RPMI7951 (cell line): Measurements from ENCODE around the gene SELENOT. TPM values are rescaled to one million over a fixed set of nuclear protein-coding genes. Genes with fewer than 3 reads are reported as not detected.

ENCODE experiments used
- DNase-seq: peaks from one replicate; pipeline ENCODE4 v3.0.0-alpha.2; 2012; ENCODE audit warnings: low read depth
- total RNA-seq: library from RNA; depleted of rRNA; stranded (reverse); fragments of >200 nt; shearing (Covaris generic); gene quantifications from 2 replicates; pipeline ENCODE4 v1.2.3, GENCODE V29; 2014; rRNA removed

The SELENOT gene, protein sequence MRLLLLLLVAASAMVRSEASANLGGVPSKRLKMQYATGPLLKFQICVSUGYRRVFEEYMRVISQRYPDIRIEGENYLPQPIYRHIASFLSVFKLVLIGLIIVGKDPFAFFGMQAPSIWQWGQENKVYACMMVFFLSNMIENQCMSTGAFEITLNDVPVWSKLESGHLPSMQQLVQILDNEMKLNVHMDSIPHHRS
- total RNA-seq, result 129 and 152 TPM in 2 replicates

DNA sequence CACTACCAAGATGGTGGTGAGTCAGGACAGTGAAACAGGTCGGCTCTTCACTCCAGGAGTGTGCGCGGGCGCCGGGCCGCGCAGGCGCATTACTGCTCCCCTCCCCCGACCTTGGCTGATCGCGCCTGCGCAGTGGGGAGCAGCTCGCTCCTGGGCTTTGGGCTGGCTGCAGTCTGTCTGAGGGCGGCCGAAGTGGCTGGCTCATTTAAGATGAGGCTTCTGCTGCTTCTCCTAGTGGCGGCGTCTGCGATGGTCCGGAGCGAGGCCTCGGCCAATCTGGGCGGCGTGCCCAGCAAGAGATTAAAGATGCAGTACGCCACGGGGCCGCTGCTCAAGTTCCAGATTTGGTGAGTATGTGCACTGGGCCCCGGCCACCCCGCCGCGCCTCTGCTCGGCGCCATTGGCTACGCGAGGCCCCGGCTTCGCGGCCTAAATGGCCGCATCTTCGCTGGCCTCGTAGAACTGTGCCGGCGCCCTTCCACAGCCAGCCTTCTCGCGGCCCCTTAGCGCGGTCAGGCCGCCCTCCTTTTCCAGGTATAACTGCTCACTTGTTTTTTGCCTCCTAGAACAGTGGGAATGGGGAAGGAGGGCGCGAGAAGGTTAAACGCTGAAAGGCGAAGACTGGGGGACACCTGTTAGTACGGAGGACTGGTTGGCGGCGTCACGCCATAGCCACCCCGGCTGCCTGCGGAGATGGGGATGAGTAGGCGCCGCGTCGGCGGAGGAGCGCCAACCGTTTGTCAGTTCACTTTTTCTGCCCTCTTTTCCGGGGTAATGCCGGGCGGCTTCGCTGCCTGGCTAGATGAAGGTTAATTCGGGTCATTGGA, at the start of gene SELENOT:
SELENOT (plus strand) TSS at position 169 of the 827 bp plus-strand sequence; CDS start at position 211, 42 bp downstream.
- DNase-seq, result peak; percentile 95

DNA sequence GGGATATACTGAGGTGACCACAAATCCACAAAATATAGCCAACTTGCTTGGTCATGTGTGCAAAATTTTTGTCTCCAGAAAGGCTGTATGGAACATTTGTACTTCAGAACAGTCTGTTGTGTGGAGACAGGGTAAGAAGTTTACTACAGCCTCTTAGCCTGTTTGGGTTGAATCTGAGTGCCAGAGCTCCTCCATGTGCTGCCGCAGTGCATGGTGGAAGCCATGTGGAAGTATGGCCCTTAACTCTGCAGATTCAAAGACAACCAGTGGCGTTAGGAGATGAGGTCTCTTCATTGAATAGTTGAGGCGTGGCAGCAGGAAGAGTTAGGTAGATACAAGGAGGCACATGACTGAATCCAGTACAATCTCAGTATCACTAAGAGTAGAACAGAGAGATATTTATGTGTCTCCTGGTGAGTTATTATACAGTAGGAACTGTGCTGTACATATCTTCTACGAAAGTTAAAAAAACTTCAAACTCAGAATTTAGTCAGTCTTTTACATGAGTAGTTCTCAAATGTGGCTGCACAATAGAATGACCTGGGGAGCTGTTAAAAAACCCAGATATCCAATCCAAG, 47.2 kb upstream of the SELENOT start:
- DNase-seq, result no peak

DNA sequence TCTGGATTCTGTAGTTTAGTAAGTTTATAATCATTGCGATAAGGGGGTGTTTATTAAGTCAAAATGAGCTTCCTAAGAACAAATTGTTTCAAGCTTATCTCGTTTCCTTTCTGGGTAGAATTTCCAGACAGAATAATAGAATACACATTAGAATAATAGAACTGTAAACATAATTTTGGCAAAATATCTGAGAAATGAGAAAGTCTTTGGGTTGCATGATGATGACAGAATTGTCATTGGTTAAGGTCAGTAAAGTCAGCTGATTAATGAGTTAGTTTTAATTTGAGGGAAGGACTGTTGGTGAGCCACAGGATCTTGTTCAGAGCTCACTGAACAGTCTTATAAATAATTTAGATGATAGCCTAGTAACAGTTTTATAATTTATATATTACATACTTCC, 46.3 kb upstream of the SELENOT start:
- DNase-seq, result no peak

DNA sequence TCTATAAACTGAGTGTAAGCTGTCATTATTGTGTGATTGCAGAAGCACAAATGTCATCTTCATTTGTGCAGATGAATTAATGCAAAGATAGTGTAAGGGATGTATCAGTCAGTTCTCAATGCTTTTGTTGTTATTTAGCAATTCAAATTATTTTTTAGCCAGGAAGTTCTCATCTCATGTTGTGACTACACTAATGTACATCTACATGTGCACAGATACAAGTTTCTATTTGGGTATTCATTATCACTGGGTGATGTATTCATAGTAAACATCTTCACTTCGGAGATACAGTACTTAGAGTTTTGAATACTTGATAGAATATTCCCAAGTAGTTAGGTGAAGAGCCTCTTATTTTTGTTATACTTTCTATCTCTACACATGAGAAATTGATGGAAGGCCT, 45.4 kb upstream of the SELENOT start:
- no peak for DNase-seq

DNA sequence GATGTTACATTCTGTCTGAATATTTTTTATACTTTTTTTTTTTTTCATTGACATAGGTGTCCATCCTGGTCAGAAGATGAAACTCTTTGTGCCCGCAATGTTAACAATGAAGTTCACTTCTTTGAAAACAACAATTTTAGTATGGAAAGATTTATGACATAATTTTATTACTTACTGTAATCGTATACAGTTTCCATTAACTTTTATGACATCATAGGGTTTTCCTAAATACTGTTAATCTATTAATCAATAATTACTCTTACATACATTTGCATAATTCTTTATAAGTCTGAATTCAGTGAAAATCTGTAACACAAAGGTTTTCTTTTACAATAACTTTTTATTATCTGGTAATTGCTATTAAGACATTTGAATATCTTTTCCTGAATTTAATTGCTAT, 38.9 kb upstream of the SELENOT start:
- DNase-seq, result no peak

DNA sequence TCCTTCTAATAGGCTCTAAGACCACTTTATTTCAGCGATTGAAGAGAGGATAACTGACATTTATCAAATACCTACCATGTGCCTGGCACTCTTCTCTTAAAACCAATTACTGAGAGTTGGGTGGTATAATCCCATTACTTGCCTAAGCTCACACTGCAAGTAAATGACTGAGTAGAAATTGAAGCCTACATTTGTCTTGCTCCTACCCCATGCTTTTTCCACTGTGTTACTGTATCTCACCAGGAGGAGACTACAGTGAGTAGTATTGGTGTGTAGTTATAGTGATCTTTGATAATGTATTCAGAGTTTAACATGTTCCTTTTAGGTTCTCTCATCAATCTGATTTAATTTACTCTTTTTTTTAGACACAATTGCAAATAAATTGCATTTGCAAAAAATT, 35.8 kb upstream of the SELENOT start:
- no peak for DNase-seq

DNA sequence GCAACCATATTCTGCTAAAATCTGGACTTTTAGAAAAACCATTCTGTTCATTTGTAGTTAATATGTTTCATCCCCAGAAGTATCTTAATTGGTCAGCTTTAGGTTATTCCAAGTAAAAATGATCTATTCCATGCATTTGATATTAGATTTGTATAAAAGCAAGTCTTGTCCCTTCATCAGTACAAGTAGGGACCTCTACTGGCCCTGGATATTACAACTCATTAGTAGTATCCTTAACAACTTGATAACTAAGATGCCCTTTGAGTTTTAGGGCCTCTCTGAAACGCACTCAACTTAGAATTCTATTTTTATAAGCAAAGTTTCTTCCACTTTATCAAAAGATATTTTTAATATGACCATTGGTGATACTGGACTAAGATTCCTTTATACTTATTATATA, 25.3 kb upstream of the SELENOT start:
- DNase-seq, result no peak

DNA sequence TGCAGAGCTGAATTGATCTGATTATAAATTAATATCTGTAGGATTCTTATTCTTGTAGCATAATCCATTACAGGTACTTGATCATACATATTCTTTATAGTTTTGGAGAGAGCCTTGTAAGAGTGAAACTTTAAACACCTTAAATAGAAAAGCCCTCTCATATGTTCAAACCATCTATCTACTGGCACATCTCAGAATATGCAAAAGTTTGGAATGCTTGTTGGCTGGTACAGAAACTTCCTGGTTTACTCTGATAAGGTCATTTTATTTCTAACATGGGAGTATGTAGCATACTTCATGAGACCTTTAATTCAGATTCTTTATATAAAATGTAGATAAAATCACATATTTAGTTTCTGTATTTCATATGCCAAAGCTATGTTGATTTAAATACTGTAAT, 21.9 kb upstream of the SELENOT start:
- DNase-seq, result no peak

DNA sequence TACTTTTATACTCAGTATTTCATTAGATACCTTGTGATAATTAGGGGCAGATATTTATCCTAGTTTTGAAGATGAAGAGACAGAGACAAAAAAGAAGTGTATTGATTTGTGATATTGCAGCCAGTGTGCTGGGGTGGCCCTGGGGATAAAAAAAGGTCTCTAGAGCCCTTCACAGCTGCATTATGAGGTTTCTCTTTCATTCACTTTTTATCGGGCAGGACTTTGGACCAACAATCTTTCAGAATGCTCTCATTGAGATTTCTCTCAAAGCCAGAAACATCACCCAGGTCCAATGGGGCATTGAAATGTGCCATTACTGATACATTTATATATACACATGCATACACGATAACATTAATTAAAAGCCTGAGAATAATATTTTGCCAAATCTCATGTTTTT, 20.5 kb upstream of the SELENOT start:
- DNase-seq, result no peak

DNA sequence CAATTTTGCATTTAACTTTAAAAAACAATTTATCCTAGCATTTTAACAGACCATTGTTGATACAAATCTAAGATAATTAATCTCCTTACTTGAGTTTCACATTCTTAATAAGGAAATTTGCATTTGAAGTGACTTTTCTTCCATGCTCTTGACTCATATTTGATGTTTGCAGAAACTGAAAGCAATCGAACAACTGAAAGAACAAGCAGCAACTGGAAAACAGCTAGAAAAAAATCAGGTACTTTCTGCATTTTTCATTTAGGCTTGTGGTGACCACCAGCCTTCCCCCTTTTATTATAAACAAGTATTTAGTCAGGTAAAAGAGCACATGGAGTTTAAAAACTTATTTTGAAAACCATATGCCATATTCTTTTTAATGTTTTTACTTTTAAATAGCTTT, 20.1 kb upstream of the SELENOT start:
- no peak for DNase-seq

DNA sequence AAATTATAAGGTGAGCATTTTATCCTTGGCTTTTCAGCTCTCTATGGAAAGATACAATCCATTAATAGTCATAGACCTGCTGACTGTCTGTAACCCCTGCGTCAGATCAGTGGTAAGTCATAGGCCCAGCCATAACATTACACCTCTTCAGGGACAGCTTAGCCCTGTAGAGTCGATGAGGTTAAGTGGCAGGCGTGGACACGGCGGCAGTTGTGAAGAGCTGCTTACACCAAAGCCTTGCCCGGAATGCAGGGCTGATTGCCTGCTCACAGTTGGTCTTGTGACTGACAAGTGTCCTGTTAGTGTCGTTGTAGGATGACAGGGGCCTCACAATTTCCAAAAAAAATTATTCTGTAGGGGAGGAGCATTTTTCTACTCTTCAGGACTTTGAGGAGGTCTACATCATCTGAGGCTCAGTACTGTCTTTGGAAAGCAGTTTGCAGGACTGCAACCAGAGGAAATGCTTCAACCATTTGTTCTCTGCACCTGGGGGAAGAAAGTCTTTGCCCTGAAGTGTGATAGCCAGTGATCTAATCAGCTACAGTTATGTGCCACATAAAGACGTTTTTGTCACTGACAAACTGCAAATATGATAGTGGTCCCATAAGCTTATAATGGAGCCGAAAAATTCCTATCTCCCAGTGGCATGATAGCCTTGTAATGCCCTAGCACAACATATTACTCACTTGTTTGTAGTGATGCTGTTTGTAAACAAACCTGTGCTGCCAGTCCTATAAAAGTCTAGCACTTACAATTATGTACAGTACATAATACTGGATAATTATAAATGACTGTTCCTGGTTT, 14.9 kb upstream of the SELENOT start:
- DNase-seq, result no peak

DNA sequence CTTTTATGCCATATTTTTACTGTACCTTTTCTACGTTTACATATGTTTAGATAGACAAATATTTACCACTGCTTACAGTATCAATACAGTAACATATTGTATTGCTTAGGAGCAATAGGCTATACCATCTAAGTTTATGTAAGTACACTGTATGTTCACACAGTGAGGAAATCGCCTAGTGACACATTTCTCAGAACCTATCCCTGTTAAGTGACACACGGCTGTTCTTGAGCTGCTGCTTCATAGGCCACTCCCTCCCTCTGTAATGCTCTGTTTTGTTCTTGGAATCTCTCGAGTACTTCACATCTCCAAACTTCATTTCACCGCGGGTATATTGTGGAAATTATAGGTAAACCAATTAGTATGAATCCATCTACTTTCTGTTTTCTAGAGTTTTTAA, 13.4 kb upstream of the SELENOT start:
- DNase-seq, result no peak

DNA sequence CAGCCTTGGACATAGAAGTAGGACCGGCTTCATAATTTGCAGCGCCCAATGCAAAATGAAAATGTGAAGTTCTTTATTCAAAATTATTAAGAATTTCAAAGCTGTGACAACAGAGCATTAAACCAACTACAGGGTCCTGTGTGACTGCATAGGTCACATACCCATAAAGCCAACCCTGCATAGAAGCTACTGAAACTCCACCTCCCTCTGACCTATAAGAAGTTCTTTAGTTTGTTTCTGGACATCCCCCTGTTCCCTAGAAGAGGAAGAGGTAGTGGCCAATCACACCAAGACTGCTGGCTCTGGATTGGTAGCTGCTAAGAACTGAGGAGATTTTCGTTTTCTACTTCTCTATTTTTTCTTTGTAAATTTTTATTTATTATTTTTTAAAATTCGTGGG, 9.0 kb upstream of the SELENOT start:
- DNase-seq, result no peak

DNA sequence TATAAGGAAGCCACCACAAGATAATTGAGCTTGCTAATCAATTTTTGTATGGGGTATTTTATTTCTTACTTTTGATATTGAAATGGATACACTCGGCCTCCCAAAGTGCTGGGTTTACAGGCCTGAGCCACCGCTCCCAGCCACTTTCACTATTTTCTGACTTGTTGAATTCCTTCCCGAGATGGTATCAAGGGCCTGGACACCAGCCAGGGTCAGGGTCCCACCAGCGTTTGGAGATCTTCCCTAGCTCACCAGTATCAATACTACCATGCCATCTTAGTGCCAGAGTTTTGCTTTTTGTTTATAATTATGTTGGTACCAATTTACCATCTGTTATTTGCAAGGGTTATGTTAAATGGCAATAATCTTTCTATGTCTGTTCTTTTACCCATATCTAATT, 5.5 kb upstream of the SELENOT start:
- no peak for DNase-seq

DNA sequence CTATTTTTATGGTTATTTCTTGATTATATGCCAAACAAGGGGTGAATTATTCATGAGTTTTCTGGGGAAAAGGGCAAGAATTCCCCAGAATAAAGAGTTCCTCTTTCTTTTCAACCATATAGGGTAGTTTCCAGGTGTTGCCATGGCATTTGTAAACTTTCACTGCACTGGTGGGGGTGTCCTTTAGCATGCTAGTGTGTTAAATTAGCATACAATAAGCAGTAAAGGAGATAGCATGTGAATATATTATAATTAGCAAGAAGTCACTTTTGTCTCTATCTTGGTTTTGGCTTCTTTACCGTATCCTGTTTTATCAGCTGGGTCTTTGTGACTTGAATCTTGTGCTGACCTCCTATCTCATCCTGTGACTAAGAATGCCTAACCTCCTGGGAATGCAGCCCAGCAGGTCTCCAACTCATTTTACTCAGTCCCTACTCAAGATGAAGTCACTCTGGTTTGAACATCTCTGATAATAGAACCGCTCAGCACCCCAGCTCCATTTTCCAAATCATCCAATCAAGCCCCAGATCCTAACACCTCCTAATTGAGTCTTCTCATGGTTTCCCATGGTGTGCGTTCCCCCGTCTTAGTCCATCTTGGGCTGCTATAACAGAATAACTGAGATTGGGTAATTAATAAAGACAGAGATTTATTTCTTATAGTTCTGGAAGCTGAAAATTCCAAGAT, 3.4 kb upstream of the SELENOT start:
- peak; percentile 86 for DNase-seq

DNA sequence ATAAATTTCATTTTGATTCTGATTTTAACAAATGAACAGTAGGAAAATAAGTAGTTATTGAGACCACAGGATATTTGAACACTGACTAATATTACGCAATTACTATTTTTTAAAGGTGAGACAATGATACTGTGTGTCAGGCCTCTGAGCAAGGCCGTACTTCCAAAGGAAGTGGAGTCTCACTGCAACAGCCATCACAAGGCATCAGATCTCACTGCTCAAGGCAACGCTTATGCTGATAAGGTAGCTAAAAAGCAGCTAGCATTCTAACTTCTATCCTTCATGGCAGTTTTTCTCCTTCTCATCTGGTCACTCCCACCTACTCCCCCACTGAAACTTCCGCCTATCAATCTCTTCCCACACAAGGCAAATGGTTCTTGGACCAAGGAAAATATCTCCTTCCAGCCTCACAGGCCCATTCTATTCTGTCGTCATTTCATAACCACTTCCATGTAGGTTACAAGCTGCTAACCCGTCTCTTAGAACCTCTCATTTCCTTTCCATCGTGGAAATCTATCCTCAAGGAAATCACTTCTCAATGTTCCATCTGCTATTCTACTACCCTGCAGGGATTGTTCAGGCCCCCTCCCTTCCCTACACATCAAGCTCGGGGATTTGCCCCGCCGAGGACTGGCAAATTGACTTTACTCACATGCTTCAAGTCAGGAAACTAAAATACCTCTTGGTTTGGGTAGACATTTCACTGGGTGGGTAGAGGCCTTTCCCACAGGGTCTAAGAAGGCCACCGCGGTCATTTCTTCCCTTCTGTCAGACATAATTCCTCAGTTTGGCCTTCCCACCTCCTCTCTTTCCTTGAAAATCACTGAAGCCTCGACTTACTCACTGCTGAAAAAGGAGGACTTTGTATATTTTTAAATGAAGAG, 2.2 kb upstream of the SELENOT start:
- peak; percentile 25 for DNase-seq

DNA sequence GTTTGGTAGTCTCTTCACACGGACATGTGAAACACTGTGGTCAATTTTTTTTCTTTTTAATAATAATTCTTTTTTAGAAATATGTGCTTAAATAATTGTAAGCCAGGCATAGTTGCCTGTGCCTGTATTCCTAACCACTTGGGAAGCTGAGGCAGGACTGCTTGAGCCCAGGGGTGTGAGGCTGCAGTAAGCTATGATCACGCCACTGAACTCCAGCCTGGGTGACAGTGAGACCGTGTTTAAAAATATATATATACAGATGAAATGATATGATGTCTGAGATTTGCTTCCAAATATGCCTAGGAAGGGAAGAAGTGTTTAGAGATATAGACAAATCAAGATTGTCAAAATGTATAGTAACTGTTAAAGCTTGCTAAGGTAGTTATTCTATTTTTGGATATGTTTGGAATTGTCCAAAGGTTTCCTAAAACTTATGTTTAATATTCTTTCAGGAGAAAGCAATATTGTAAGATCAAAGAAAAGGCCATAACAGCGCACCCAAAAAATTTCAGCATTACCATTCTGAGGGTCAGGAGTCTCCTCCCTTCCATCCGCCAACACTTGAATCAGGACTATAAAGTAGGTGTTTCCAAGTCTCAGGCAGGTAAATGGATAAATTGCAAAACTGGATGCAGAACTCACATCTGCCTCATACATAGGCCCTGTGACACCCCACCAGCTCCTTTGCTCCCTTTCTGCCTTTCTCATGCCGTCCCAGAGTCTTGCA, 532 bp upstream of the SELENOT start:
- no peak for DNase-seq

DNA sequence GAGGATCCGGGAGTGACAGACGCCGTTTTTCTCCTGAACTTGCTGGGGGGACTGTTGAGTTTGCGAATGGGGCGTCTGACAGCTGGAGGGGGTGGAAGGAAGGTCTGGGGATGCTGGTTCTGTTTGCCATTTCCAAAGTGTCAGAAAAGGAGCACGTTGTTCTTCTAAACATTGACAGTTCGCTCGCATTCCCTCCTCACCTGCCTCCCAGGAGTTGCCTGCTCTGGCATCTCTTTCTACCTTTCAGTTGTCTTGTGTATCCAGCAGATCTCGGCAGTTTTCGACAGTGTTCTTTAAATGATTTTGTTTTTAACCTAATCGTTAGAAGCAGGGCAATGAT, 829 bp downstream of the SELENOT start:
- DNase-seq, result no peak

DNA sequence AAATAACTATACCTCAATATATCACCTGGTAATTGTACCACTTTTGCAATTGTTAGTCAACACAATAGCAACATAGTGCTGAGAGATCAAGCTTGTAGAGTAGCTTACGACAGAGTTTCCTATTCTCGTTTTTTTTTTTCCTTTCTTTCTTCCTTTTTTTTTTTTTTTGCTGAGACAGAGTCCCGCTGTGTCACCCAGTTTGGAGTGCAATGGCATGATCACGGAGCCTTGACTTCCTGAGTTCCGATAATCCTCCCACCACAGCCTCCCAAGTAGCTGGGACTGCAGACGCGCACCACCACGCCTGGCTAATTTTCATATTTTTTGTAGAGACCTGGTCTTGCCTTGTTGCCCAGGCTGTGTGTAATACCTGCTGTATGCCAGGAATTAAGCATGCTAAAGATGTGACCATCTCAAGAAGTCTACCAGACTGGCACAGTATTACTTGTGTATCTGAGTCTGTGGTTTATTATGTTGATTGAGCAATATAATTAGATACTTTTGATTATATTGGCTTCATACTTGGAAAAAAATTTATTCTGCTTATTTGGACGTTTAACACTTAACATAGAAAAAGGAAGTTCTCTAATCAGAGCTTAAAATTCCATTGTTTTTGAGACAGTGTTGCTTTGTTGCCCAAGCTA, 3.0 kb downstream of the SELENOT start:
- DNase-seq, result no peak
